GM19099 (cell line): ENCODE results near the gene LEMD3.

Experiments
- POLR2A ChIP-seq: IDR thresholded peaks from 3 replicates; pipeline ENCODE4 v1.6.1; 2011; ENCODE audit warnings: low read depth; ENCODE audit not compliant: insufficient read length; ENCODE audit errors: extremely low read depth

LEMD3 gene

DNA sequence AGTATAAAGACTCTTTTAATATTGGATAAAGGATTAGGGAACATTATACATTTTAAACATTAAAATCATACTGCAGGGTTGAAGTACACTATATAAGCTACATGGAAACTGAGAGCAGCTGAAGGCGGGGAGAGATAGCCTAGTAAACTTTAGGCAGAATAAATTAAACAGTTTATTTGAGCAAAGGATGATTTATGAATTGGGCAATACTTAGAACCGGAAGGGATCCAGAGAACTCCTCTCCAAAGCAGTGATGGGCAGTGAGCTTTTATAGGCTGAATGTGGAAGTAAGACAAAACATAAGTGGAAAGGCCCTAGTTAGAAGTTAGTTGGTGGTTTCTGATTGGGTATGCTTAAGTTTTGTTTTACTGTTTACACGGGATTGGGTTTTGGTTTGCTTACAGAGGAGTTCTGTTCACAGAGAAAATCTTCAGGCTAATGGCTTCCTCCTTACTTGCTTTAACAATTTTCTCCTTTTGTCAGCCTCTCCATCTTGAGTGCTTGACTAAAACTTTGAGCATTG is 18.9 kb downstream of the LEMD3 start:
- no peak for TF ChIP-seq POLR2A

GRCh38 chr12:65189028-65189718 is 19.8 kb downstream of the LEMD3 start:
- TF ChIP-seq POLR2A: no peak

DNA sequence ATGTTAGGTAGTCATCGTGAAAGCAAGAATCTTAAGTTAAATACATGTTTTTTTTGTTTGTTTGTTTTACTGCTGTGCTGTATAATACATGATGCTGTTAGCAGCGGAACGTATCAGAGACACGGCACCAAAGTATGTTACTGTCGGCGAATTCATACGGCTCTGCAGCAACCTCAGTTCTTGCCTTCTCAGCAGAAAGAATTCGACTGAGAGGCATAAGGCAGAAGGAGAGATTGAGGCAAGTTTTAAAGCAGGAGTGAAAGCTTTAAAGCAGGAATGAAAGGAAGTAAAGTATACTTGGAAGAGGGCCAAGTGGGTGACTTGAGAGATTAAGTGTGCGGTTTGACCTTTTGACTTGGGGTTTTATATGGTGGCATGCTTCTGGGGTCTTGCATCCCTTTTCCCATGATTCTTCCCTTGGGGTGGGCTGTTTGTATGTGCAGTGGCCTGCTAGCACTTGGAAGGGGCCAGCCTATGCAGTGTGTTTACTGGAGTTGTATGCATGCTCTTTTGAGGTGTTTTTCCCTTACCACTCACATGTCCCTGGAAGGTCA is 23.7 kb downstream of the LEMD3 start:
- no peak for TF ChIP-seq POLR2A

GRCh38 chr12:65194949-65195348 is 25.6 kb downstream of the LEMD3 start:
- TF ChIP-seq POLR2A: no peak

DNA sequence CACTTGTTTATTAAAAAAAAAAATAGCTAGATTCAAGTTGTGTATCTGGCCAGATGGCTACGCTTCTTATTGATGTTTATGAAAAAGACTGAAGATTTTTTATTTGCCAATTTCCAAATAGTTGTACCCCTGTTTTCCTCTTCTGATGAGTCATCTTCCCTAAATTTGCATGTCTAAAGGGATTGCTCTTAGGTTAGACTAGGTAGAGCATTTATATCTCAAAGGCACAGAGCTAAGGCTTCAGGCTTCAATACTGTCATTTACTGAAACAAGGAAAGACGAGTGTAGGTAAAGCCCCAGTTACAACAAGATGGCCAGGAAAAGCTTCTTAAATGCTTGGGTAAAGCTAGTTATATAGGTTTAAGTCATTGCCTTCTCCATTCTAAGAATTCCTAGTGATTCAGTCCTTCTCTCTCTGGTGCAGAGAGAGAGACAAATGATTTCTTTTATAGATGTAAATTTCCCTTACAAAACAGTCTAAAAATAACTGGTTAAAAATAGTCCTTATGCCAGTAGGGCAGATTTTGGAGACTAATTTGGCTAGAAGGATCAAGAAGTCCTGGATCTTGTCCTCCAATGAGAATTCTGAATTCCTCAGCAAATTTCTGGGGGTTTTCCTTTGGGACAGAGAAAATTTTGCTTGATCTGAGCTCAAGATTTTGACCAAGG is 26.1 kb downstream of the LEMD3 start:
- no peak for TF ChIP-seq POLR2A

DNA sequence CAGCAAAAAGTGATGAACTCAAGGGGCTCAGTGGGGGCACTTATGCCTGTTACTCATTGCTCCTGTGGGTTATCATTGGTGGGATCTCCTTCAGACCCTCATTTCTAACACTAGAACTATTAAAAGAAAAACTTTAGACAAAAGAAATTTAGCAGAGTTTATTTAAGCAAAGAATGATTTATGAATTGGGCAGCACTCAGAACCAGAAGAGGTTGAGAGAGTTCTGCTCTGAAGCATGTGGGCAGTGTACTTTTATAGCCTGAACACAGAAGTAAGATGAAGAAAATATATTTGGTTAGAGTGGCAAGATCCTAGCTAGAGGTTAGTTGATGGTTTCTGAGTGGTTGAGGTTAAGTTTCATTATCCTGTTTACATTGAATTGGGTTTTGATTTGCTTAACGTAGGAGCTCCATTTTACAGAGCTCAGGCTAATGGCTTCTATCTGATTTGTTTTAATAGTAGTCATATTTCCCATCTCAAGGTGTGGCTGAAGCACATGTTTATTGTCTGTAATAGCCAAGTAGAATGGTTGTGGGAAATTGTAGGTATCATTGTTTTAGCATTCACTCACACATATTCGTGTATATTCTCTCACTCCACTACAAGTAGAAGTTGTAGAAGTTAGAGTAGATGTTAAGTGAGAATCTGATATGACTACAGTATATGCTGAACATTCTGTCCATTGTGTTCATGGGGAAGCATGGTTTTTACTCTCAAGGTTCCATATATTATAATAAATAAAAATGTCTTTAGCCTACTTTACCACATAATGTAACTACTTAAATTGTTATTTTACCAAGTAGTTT is 27.6 kb downstream of the LEMD3 start:
- no peak for TF ChIP-seq POLR2A

GRCh38 chr12:65199604-65200003 is 30.2 kb downstream of the LEMD3 start:
- TF ChIP-seq POLR2A: no peak

- no peak for TF ChIP-seq POLR2A
These were observed 30.8 kb downstream of the LEMD3 start for GRCh38 chr12:65200007-65200665.

GRCh38 chr12:65203376-65203775 is 34.0 kb downstream of the LEMD3 start:
- TF ChIP-seq POLR2A: no peak

DNA sequence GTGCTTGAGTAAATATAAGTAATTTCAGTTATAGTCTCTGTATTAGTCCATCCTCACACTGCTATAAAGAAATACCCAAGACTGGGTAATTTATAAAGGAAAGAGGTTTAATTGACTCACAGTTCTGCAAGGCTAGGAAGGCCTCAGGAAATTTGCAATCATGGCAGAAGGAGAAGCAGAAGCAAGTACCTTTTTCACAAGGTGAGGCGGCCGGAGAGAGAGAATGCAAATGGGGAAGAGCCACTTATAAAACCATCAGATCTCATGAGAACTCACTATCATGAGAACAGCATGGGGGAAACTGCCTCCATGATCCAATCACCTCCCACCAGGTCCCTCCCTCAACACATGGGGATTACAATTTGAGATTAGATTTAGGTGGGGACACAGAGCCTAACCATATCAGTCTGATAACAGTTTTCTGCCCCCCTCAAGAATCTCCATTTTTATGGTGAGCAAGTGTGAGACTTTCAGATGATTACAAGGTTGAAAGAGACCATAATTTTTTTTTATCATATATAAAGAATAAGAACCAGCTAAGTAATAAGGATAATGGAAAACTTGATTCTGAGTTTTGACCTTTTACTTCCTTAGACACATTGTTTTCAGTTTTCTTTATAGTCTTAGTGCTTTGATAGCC is 35.6 kb downstream of the LEMD3 start:
- no peak for TF ChIP-seq POLR2A

GRCh38 chr12:65205886-65206285 is 36.5 kb downstream of the LEMD3 start:
- TF ChIP-seq POLR2A: no peak

GRCh38 chr12:65208125-65208524 is 38.7 kb downstream of the LEMD3 start:
- TF ChIP-seq POLR2A: no peak

DNA sequence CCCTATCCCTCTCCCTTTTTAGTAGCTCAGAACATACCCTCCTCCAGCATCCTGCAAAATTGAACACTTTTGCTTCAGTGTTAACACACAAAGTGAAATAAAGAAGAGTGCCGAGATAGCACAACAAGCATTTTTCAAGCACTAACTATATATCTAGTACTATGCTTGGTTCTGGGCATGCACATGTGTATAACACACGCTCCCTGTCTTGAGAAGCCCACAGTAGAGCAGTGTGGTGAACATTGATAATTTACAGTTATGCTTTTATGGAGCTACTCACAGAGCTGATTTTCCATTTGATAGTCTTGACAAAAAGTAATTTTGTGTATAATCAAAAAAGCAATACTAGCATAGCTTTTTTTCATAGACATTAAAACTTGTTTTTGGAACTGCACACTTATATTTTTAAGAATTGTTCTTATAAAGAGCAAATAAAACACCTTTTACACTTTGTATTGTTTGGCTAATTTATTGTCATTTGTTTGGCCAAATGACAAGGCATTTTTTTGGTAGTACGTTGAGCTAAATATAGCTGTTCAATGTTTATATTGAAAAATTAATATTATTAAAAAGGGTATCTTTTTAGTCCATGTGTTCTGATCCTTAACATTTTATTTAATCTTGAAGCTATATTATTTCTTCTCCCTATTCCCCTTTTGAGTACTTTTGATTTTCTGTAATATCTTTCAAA is 39.7 kb downstream of the LEMD3 start:
- TF ChIP-seq POLR2A: no peak

DNA sequence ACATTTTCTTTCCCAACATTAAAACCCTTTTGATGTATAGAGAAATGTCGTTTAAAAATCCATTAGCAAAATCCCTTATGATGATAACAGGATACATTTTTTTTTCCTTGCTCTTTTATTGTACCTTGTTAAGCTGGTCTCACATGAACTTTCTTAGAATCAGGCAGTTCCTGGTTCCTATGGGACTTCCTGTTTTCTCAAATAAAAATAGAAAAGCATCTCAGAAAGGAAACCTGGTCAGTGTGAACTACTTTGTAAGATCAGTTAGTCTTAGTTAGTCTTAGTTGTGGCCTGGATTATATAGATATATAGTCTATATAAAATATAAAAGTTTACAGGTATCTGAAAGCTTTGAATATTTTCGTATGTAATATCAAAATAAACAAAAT is 40.3 kb downstream of the LEMD3 start:
- no peak for TF ChIP-seq POLR2A
